ENCODE data around the gene CLEC7A.

CLEC7A gene

GRCh38 chr12:10094646-10095395 lies 35.2 kb downstream of the CLEC7A start:
- no peak for DNase-seq (ENCODE audit: low read depth)

- DNase-seq (ENCODE audit: low read depth) = no peak
Measured at GRCh38 chr12:10088955-10089900, 40.8 kb downstream of the CLEC7A start.

- no peak for DNase-seq (ENCODE audit: low read depth)
Measured at GRCh38 chr12:10088031-10088430, 42.0 kb downstream of the CLEC7A start.

- no peak for DNase-seq (ENCODE audit: low read depth)
Measured at GRCh38 chr12:10086387-10086786, 43.6 kb downstream of the CLEC7A start.

DNA sequence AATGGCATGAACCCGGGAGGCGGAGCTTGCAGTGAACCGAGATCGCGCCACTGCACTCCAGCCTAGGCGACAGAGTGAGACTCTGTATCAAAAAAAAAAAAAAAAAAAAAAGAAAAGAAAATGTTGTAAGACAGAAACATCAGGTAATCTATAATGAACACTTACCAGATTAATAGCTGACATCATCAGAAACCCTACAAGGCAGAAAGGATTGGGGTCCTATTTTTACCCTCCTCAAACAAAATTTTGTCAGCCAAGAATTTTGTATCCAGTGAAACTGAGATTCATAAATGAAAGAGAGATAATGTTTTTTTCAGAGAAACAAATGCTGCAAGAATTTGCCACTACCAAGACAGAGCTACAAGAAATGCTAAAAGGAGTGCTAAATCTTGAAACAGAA lies 45.3 kb downstream of the CLEC7A start:
- no peak for DNase-seq (ENCODE audit: low read depth)

DNA sequence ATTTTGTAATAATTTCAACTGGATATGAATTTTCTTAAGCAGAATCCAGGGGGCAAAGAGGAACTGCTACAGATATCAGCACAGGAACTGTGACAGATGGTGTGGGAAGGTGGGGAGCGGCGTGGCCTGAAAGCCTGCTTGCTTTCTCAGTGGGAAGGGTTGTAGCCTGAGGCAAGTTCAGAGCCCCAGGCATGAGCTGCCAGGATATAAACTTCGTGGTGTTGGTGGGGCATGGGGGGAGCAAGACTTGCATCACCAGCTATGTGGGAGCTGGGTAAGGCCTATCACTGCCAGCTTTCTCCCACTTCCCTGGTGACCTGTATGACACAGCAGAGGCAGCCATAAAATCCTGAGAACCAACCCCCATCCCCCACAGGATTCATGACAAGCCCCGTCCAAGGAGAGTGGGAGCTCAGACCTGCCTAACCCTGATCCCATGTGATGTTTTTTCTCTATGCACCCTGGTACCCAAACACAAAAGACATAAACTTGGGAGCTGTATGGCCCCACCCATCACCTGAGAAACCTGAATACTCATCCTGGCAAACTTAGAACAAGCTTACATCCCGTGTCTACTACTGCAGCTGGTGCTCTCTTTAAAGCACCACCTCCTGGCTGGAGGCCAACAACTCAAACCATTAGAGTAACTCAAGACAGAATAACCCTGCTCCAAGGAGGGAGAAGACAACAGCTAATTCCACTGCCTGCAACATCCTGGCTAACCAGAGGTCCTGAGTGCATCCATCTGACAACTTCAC lies 47.7 kb downstream of the CLEC7A start:
- no peak for DNase-seq (ENCODE audit: low read depth)

DNA sequence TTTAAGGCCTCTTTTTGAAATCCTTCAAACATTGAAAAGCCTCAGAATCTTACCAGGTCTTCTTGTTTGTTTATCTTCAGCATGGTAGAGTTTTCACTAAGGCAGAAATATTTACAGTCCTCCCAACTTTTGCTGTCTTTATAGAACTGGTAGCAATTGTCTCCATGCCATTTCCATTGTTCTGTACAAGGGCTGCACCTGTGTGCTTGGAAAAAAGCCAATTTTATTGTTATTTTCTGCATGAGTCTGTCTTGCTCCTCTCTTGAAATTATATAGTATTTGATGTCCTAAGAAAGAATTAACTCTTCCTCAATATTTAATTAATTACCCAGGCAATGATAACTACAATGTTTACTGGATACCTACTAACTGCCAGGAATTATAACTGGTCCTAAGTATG lies 54.5 kb downstream of the CLEC7A start:
- DNase-seq (ENCODE audit: low read depth) = no peak

DNA sequence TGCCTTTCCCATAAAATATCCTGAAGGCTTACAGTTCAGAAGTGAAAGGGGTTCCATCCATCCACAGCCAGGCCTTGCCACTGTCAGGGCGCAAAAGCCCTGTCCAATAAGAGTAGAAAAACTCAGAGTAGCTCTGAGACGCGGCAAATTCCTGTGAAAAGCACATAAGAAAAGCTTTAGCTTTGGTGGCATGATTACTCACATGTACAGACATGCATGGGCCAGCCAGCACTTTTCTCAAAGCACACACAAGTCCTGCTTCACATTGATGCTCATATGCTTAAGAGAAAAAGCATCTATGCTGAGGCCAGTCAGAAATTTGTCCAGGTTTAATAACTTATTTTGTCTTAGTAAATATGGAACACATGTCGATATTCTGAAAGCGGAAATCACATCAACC lies 56.7 kb downstream of the CLEC7A start:
- DNase-seq (ENCODE audit: low read depth) = no peak

GRCh38 chr12:10072131-10072530 lies 57.9 kb downstream of the CLEC7A start:
- no peak for DNase-seq (ENCODE audit: low read depth)

- DNase-seq (ENCODE audit: low read depth) = no peak
Measured at GRCh38 chr12:10070380-10070779, 59.6 kb downstream of the CLEC7A start.

- no peak for DNase-seq (ENCODE audit: low read depth)
Measured at GRCh38 chr12:10069976-10070375, 60.0 kb downstream of the CLEC7A start.

GRCh38 chr12:10069099-10069498 lies 60.9 kb downstream of the CLEC7A start:
- DNase-seq (ENCODE audit: low read depth) = no peak

DNA sequence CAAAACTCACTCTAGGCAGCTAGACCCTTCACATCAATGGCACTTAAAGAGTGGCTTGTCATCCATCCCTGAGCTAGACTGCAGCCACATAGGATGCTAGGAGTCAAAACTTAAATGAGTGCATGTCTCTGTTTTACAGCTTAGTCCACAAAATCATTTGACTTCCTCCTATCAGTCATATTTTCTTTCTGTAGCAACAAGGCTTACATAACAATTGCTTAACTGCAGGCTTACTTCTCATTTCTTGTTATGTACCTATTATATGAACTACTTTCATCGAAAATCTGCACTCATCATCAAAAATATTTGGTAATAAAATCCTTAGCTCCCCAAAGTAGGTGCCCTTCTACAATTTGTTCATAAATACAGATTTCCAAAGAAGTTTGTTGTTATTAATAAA lies 61.4 kb downstream of the CLEC7A start:
- DNase-seq (ENCODE audit: low read depth) = no peak

DNA sequence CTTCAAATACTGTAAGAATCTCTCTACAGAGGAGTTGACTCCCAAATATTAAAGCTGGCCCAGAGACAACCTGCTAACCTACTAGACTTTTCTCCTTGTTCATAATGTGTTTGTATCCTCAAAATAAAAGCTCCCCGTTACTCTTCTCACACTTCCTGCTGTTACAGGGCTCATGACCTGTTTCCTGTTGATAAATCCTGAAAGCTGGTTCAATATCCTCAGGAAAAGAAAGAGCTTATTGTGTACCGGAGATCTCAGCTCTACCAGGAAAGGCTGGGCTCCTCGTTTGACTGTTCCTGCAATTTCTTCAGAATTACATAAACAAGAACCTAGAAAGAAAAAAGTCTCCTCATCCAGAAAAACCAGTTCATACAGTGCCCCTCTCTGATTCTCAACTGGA lies 62.1 kb downstream of the CLEC7A start:
- no peak for DNase-seq (ENCODE audit: low read depth)

- no peak for DNase-seq (ENCODE audit: low read depth)
Measured at GRCh38 chr12:10067264-10067663, 62.7 kb downstream of the CLEC7A start.

Data from T-helper 22 cell (primary cell).